ENCODE measurements around the gene NKG7. TPM values are rescaled to one million over a fixed set of nuclear protein-coding genes. Genes with fewer than 3 reads are reported as not detected.
A peak's percentile ranks its signal among the peaks of the same experiment; 100 is the strongest.

Gene NKG7
- total and polyA plus RNA-seq, 2 of the 13 experiments (the other 11 are each of a cell fraction or from before 2014, with no cell fraction given) = 0.40 TPM; not detected in 1

GRCh38 chr19:51354742-51355148, 17.7 kb downstream of the NKG7 start (continued):
- TF ChIP-seq ZHX2 (IDR thresholded peaks at IDR 0.05; ENCODE audit: low read depth) (no peak), ZHX2 (CRISPR knock-in tag; IDR thresholded peaks at IDR 0.05; ENCODE audit: borderline replicate concordance) (no peak), ZNF670 (CRISPR knock-in tag; IDR thresholded peaks at IDR 0.05; ENCODE audit: borderline replicate concordance) (no peak), KIAA2018 (CRISPR knock-in tag; IDR thresholded peaks at IDR 0.05; ENCODE audit: borderline replicate concordance) (no peak), ZSCAN9 (CRISPR knock-in tag; IDR thresholded peaks at IDR 0.05; ENCODE audit: borderline replicate concordance) (no peak; the same call in 1 of the 2 replicates), ZSCAN22 (CRISPR knock-in tag; IDR thresholded peaks at IDR 0.05) (no peak), ZBTB49 (CRISPR knock-in tag; IDR thresholded peaks at IDR 0.05; ENCODE audit: borderline replicate concordance) (no peak), ZNF180 (CRISPR knock-in tag; IDR thresholded peaks at IDR 0.05; ENCODE audit: borderline replicate concordance, low read depth) (no peak), ZNF816 (CRISPR knock-in tag; IDR thresholded peaks at IDR 0.05; ENCODE audit: borderline replicate concordance) (no peak), SYNCRIP (IDR thresholded peaks at IDR 0.05; ENCODE audit: insufficient read depth, low read depth, low read length) (no peak), SP4 (CRISPR knock-in tag; IDR thresholded peaks at IDR 0.05) (peak; percentile 53; the same call in 1 of the 2 replicates), MBNL3 (CRISPR knock-in tag; conservative IDR thresholded peaks at IDR 0.05) (no peak)

Data from HepG2 (cell line).